Esophagus muscularis mucosa (tissue), 3 donors: ENCODE results near the gene BOLA2B.
"Not testable (repeated sequence)": the region's sequence is repeated elsewhere in the genome, so short reads cannot be mapped to it uniquely, and the experiment has no call there.

ENCODE experiments used
- POLR2A ChIP-seq: fragments of 450-650 bp; IDR thresholded peaks from one replicate; pipeline ENCODE4 v1.6.1; 2017; ENCODE audit warnings: antibody characterized with exemption, moderate library complexity, mild to moderate bottlenecking, low read depth
- POLR2AphosphoS5 ChIP-seq, 2 donors: sonication (generic); formaldehyde crosslinking; IDR thresholded peaks; one replicate each; pipeline ENCODE4 v1.6.1; 2017; ENCODE audit warnings: antibody characterized with exemption in 2 of 2
- TF ChIP-seq, protein P1 (sequence below), 3 experiments: fragments of 200-600 bp in 2 of 3; fragments of 450-650 bp in 1 of 3; sonication (generic) in 2 of 3; IDR thresholded peaks; one replicate each; pipeline ENCODE4 v1.5.1; 2017 to 2019; ENCODE audit warnings: antibody characterized with exemption in 3 of 3, mild to moderate bottlenecking in 2 of 3, moderate library complexity in 1 of 3

DNA sequence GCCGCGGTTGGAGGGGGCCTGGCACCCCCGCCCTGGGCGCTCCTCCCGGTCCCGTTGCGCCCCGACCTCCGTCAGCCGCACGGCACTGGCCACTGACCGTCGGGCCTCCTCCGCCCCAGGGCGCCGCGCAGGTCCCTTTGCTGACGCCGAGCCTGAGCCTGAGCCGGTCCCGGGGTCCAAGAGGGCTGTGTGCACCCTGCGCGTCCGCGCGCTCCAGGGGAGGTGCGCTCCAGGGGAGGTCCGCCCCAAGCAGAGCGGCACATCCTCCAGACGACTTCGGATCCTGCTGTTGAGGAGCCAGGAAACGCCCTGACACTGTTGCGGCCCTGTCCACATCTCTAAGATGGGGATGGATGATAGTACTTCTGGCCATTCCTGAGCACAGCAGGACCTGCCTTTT is 12.8 kb upstream of the BOLA2B start:
- TF ChIP-seq, protein P1, sequence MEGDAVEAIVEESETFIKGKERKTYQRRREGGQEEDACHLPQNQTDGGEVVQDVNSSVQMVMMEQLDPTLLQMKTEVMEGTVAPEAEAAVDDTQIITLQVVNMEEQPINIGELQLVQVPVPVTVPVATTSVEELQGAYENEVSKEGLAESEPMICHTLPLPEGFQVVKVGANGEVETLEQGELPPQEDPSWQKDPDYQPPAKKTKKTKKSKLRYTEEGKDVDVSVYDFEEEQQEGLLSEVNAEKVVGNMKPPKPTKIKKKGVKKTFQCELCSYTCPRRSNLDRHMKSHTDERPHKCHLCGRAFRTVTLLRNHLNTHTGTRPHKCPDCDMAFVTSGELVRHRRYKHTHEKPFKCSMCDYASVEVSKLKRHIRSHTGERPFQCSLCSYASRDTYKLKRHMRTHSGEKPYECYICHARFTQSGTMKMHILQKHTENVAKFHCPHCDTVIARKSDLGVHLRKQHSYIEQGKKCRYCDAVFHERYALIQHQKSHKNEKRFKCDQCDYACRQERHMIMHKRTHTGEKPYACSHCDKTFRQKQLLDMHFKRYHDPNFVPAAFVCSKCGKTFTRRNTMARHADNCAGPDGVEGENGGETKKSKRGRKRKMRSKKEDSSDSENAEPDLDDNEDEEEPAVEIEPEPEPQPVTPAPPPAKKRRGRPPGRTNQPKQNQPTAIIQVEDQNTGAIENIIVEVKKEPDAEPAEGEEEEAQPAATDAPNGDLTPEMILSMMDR (IDR thresholded peaks at IDR 0.05): not testable (repeated sequence)
- TF ChIP-seq POLR2A; POLR2AphosphoS5 (IDR thresholded peaks at IDR 0.05): not testable (repeated sequence)
